SK-N-SH treated with all-trans-retinoic acid at 6 μM for 48 hours (cell line): Measurements from ENCODE around the gene SEZ6L.

ENCODE experiments used
- CSDC2 ChIP-seq: fragments of 250-450 bp; sonication (Bioruptor Pico); IDR thresholded peaks from 2 replicates; pipeline ENCODE4 v1.5.0; 2020; ENCODE audit warnings: mild to moderate bottlenecking, moderate library complexity
- GLIS3 ChIP-seq: fragments of 250-450 bp; sonication (Bioruptor Pico); IDR thresholded peaks from 2 replicates; pipeline ENCODE4 v1.5.0; 2020; ENCODE audit warnings: mild to moderate bottlenecking, moderate library complexity
- OSR1 ChIP-seq: fragments of 250-450 bp; sonication (Bioruptor Pico); IDR thresholded peaks from 2 replicates; pipeline ENCODE4 v1.8.0; 2022; ENCODE audit warnings: moderate library complexity, mild to moderate bottlenecking, inconsistent platforms
- PATZ1 ChIP-seq: fragments of 250-450 bp; sonication (Bioruptor Pico); IDR thresholded peaks from 2 replicates; pipeline ENCODE4 v1.8.0; 2020; ENCODE audit warnings: mild to moderate bottlenecking, moderate library complexity, borderline replicate concordance
- POU6F1 ChIP-seq: fragments of 250-450 bp; sonication (Bioruptor Pico); IDR thresholded peaks from 2 replicates; pipeline ENCODE4 v1.8.0; 2021; ENCODE audit warnings: low read depth, mild to moderate bottlenecking, moderate library complexity, borderline replicate concordance
- PPARA ChIP-seq: fragments of 250-450 bp; sonication (Bioruptor Pico); IDR thresholded peaks from 2 replicates; pipeline ENCODE4 v1.5.0; 2020; ENCODE audit warnings: mild to moderate bottlenecking, borderline replicate concordance
- RARB ChIP-seq: fragments of 250-450 bp; sonication (Bioruptor Pico); IDR thresholded peaks from 2 replicates; pipeline ENCODE4 v1.8.0; 2021; ENCODE audit warnings: mild to moderate bottlenecking, moderate library complexity
- TCF4 ChIP-seq: fragments of 250-450 bp; sonication (Bioruptor Pico); IDR thresholded peaks from 2 replicates; pipeline ENCODE4 v1.8.0; 2021; ENCODE audit warnings: mild to moderate bottlenecking, moderate library complexity, borderline replicate concordance
- ZC3H10 ChIP-seq: fragments of 250-450 bp; sonication (Bioruptor Pico); IDR thresholded peaks from 2 replicates; pipeline ENCODE4 v1.5.1; 2021; ENCODE audit warnings: mild to moderate bottlenecking, moderate library complexity
- ZFP30 ChIP-seq: fragments of 450-650 bp; formaldehyde crosslinking; IDR thresholded peaks from 2 replicates; pipeline ENCODE4 v1.5.0; 2022; ENCODE audit warnings: mild to moderate bottlenecking, moderate library complexity
- ZNF70 ChIP-seq: fragments of 450-650 bp; formaldehyde crosslinking; IDR thresholded peaks from 2 replicates; pipeline ENCODE4 v1.5.0; 2020; ENCODE audit warnings: mild to moderate bottlenecking, moderate library complexity
- ZNF8 ChIP-seq: fragments of 450-650 bp; formaldehyde crosslinking; IDR thresholded peaks from 2 replicates; pipeline ENCODE4 v1.5.0; 2020; ENCODE audit warnings: mild to moderate bottlenecking, moderate library complexity
- TF ChIP-seq, protein P1 (sequence below): fragments of 250-450 bp; sonication (Bioruptor Pico); IDR thresholded peaks from 2 replicates; pipeline ENCODE4 v1.5.1; 2020; ENCODE audit warnings: low read depth, mild to moderate bottlenecking, moderate library complexity
- TF ChIP-seq, protein P2 (sequence below): fragments of 250-450 bp; sonication (Bioruptor Pico); IDR thresholded peaks from 2 replicates; pipeline ENCODE4 v1.5.0; 2020; ENCODE audit warnings: mild to moderate bottlenecking, moderate library complexity

GRCh38 chr22:26327306-26327705 lies 158.0 kb downstream of the SEZ6L start:
- TF ChIP-seq PPARA (CRISPR knock-in tag) (no peak), RARB (CRISPR knock-in tag) (no peak), TCF4 (CRISPR knock-in tag) (no peak), ZFP30 (CRISPR knock-in tag) (no peak), ZC3H10 (CRISPR knock-in tag) (no peak), CSDC2 (no peak), OSR1 (no peak), PATZ1 (no peak), GLIS3 (no peak), ZNF8 (CRISPR knock-in tag) (no peak), POU6F1 (CRISPR knock-in tag) (no peak), ZNF70 (no peak)
- TF ChIP-seq, protein P1, sequence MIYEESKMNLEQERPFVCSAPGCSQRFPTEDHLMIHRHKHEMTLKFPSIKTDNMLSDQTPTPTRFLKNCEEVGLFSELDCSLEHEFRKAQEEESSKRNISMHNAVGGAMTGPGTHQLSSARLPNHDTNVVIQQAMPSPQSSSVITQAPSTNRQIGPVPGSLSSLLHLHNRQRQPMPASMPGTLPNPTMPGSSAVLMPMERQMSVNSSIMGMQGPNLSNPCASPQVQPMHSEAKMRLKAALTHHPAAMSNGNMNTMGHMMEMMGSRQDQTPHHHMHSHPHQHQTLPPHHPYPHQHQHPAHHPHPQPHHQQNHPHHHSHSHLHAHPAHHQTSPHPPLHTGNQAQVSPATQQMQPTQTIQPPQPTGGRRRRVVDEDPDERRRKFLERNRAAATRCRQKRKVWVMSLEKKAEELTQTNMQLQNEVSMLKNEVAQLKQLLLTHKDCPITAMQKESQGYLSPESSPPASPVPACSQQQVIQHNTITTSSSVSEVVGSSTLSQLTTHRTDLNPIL (CRISPR knock-in tag): no peak
- TF ChIP-seq, protein P2, sequence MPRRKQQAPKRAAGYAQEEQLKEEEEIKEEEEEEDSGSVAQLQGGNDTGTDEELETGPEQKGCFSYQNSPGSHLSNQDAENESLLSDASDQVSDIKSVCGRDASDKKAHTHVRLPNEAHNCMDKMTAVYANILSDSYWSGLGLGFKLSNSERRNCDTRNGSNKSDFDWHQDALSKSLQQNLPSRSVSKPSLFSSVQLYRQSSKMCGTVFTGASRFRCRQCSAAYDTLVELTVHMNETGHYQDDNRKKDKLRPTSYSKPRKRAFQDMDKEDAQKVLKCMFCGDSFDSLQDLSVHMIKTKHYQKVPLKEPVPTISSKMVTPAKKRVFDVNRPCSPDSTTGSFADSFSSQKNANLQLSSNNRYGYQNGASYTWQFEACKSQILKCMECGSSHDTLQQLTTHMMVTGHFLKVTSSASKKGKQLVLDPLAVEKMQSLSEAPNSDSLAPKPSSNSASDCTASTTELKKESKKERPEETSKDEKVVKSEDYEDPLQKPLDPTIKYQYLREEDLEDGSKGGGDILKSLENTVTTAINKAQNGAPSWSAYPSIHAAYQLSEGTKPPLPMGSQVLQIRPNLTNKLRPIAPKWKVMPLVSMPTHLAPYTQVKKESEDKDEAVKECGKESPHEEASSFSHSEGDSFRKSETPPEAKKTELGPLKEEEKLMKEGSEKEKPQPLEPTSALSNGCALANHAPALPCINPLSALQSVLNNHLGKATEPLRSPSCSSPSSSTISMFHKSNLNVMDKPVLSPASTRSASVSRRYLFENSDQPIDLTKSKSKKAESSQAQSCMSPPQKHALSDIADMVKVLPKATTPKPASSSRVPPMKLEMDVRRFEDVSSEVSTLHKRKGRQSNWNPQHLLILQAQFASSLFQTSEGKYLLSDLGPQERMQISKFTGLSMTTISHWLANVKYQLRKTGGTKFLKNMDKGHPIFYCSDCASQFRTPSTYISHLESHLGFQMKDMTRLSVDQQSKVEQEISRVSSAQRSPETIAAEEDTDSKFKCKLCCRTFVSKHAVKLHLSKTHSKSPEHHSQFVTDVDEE (CRISPR knock-in tag): no peak
